GM23338 (cell line): ENCODE data around the gene CCDC50. TPM values are rescaled to one million over a fixed set of nuclear protein-coding genes. Genes with fewer than 3 reads are reported as not detected.

Experiments
- ATAC-seq: fragments of 200-7000 bp; cut with Tn5 transposase; 3 replicates; pipeline ENCODE4 v1.9.1; 2020
- DNase-seq: peaks from one replicate; pipeline ENCODE4 v3.0.0-alpha.2; 2015; ENCODE audit warnings: low spot score
- H2AFZ ChIP-seq: fragments of 200-600 bp; sonication (generic); 2 replicates; pipeline ENCODE4 v1.8.0; 2016; ENCODE audit warnings: antibody characterized with exemption, mild to moderate bottlenecking, moderate library complexity
- H3F3A ChIP-seq: fragments of 200-600 bp; sonication (generic); replicated peaks from 2 replicates; pipeline ENCODE4 v1.8.0; 2017; ENCODE audit warnings: antibody characterized with exemption, mixed run types, low read depth
- H3K27ac ChIP-seq: fragments of 200-600 bp; sonication (generic); 2 replicates; pipeline ENCODE4 v1.6.1; 2016; ENCODE audit warnings: low read depth
- H3K27me3 ChIP-seq: fragments of 200-600 bp; sonication (generic); 2 replicates; pipeline ENCODE4 v1.8.0; 2016; ENCODE audit warnings: mild to moderate bottlenecking, mixed run types, moderate library complexity; ENCODE audit not compliant: insufficient read depth
- H3K36me3 ChIP-seq: fragments of 200-600 bp; sonication (generic); 2 replicates; pipeline ENCODE4 v1.8.0; 2016; ENCODE audit warnings: mild to moderate bottlenecking; ENCODE audit not compliant: insufficient read depth
- H3K4me1 ChIP-seq: fragments of 200-600 bp; sonication (generic); 2 replicates; pipeline ENCODE4 v1.8.0; 2016; ENCODE audit warnings: mild to moderate bottlenecking, moderate library complexity; ENCODE audit not compliant: insufficient read depth
- H3K4me2 ChIP-seq: fragments of 200-600 bp; sonication (generic); 2 replicates; pipeline ENCODE4 v1.7.1; 2017; ENCODE audit warnings: mixed run types
- H3K4me3 ChIP-seq: fragments of 200-600 bp; sonication (generic); 2 replicates; pipeline ENCODE4 v1.6.1; 2016; ENCODE audit warnings: mixed run types
- H3K79me2 ChIP-seq: fragments of 200-600 bp; sonication (generic); replicated peaks from 2 replicates; pipeline ENCODE4 v1.8.0; 2017; ENCODE audit warnings: mild to moderate bottlenecking; ENCODE audit not compliant: insufficient read depth
- H3K9me2 ChIP-seq: fragments of 200-600 bp; sonication (generic); 2 replicates; pipeline ENCODE4 v1.8.0; 2017; ENCODE audit not compliant: insufficient read depth
- H4K20me1 ChIP-seq: fragments of 200-600 bp; sonication (generic); replicated peaks from 2 replicates; pipeline ENCODE4 v1.8.0; 2017; ENCODE audit warnings: mild to moderate bottlenecking; ENCODE audit not compliant: insufficient read depth
- H3K27ac Mint-ChIP-seq: 2 replicates; pipeline ENCODE4 v1.8.0; 2020; ENCODE audit warnings: inconsistent platforms, mild to moderate bottlenecking, moderate library complexity, mixed read lengths
- H3K27me3 Mint-ChIP-seq: 3 replicates; pipeline ENCODE4 v1.8.0; 2022; ENCODE audit warnings: low read depth, mild to moderate bottlenecking, moderate library complexity, mixed read lengths, inconsistent platforms; ENCODE audit not compliant: insufficient read depth, poor library complexity
- H3K36me3 Mint-ChIP-seq: 3 replicates; pipeline ENCODE4 v1.8.0; 2021; ENCODE audit warnings: low read depth, mild to moderate bottlenecking, inconsistent platforms, moderate library complexity, mixed read lengths
- H3K4me1 Mint-ChIP-seq: 3 replicates; pipeline ENCODE4 v1.8.0; 2020; ENCODE audit warnings: mild to moderate bottlenecking, inconsistent platforms, mixed read lengths
- H3K4me3 Mint-ChIP-seq: 3 replicates; pipeline ENCODE4 v1.8.0; 2021; ENCODE audit warnings: moderate library complexity, mild to moderate bottlenecking, inconsistent platforms, mixed read lengths
- H3K9me3 Mint-ChIP-seq: 3 replicates; pipeline ENCODE4 v1.8.0; 2020; ENCODE audit warnings: moderate library complexity, mild to moderate bottlenecking, inconsistent platforms, mixed read lengths
- CREB1 ChIP-seq: fragments of 250-450 bp; sonication (Bioruptor Pico); IDR thresholded peaks from 2 replicates; pipeline ENCODE4 v1.5.0; 2020; ENCODE audit warnings: low read depth, mild to moderate bottlenecking, moderate library complexity
- ETS1 ChIP-seq: IDR thresholded peaks from 2 replicates; pipeline ENCODE4 v1.6.1; 2016; ENCODE audit warnings: antibody characterized with exemption
- EZH2 ChIP-seq: fragments of 200-600 bp; sonication (generic); IDR thresholded peaks from one replicate; pipeline ENCODE4 v1.8.0; 2017; ENCODE audit warnings: antibody characterized with exemption, mild to moderate bottlenecking, low read depth; ENCODE audit not compliant: unreplicated experiment
- EZH2phosphoT487 ChIP-seq: fragments of 200-600 bp; sonication (generic); IDR thresholded peaks from one replicate; pipeline ENCODE4 v1.8.1; 2018; ENCODE audit warnings: antibody characterized with exemption; ENCODE audit not compliant: unreplicated experiment
- JUNB ChIP-seq: IDR thresholded peaks from one replicate; pipeline ENCODE4 v1.6.1; 2016; ENCODE audit warnings: antibody characterized with exemption; ENCODE audit not compliant: unreplicated experiment
- POLR2AphosphoS5 ChIP-seq: IDR thresholded peaks from 2 replicates; pipeline ENCODE4 v1.6.1; 2016; ENCODE audit warnings: antibody characterized with exemption, low read depth
- REST ChIP-seq: IDR thresholded peaks from one replicate; pipeline ENCODE4 v1.6.1; 2018; ENCODE audit warnings: antibody characterized with exemption; ENCODE audit not compliant: unreplicated experiment
- STAT1 ChIP-seq: IDR thresholded peaks from one replicate; pipeline ENCODE4 v1.6.1; 2016; ENCODE audit warnings: antibody characterized with exemption; ENCODE audit not compliant: unreplicated experiment
- ZNF114 ChIP-seq: fragments of 250-450 bp; sonication (Bioruptor Pico); IDR thresholded peaks from 2 replicates; pipeline ENCODE4 v1.5.0; 2020; ENCODE audit warnings: mild to moderate bottlenecking, moderate library complexity
- ZNF331 ChIP-seq: fragments of 250-450 bp; sonication (Bioruptor Pico); IDR thresholded peaks from 2 replicates; pipeline ENCODE4 v1.5.0; 2020; ENCODE audit warnings: low read depth, mild to moderate bottlenecking, moderate library complexity
- polyA plus RNA-seq: library from polyadenylated mRNA; unstranded; fragments of >200 nt; fragmentation: Nextera tagmentation; extraction: Ambion mirVana; gene quantifications from 2 replicates; pipeline ENCODE4 v1.2.1, GENCODE V29; 2016
- total RNA-seq: library from RNA; depleted of rRNA; stranded (reverse); fragments of >200 nt; shearing (Covaris generic); gene quantifications from 2 replicates; pipeline ENCODE4 v1.2.3, GENCODE V29; 2014

The CCDC50 gene
- total and polyA plus RNA-seq, 2 experiments from 2014 or later, result 22.4 to 25.4 TPM

DNA sequence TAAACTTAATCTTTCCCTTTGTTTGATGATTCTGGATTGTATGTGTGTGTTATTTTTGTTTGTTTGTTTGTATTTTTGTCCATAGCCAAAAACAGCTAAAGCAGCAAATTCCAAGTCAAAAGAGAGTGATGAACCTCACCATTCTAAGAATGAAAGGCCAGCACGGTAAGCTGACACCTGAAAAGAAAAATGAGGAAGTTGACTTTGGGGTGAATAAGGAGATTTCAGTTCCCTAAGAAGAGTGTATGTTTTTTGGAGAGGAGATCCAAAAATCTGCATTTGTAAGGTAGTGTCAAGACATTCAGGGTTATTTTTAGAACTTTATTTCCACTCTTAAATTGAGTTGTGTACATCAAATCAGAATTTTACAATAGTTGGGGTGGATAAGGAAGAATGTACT lies 53.5 kb downstream of the CCDC50 start (continued):
- TF ChIP-seq ZNF114 (CRISPR knock-in tag), result no peak
- no peak for TF ChIP-seq REST
- TF ChIP-seq EZH2, result no peak
- no peak for TF ChIP-seq JUNB
- TF ChIP-seq CREB1 (CRISPR knock-in tag), result no peak
- TF ChIP-seq ETS1, result no peak

- Mint-ChIP-seq H3K36me3 (peaks cover 16% of the 10 kb centered on the region; the same call in 2 of the 3 replicates), H3K4me1 (peaks cover 27% of the 10 kb centered on the region), H3K27ac (peak overlapping the region; percentile 50), H3K4me3 (no peak overlapping the region), H3K27me3 (peaks cover 3% of the 10 kb centered on the region), H3K9me3 (no peaks in the 10 kb centered on the region)
- Histone ChIP-seq H3K9me2 (no peaks in the 10 kb centered on the region), H2AFZ (no peak overlapping the region), H4K20me1 (no peaks in the 10 kb centered on the region), H3K4me1 (peaks cover 27% of the 10 kb centered on the region), H3K36me3 (no peaks in the 10 kb centered on the region; the same call in 1 of the 2 replicates), H3F3A (no peaks in the 10 kb centered on the region), H3K4me3 (no peak overlapping the region), H3K79me2 (no peaks in the 10 kb centered on the region), H3K27ac (peak overlapping the region; percentile 4; the same call in 1 of the 2 replicates), H3K4me2 (peak overlapping the region; percentile 46), H3K27me3 (no peaks in the 10 kb centered on the region)
- TF ChIP-seq JUNB (no peak), EZH2 (no peak), ZNF331 (CRISPR knock-in tag) (no peak), POLR2AphosphoS5 (no peak)
- no peak for ATAC-seq
- no peak for DNase-seq
These were observed 53.9 kb downstream of the CCDC50 start for GRCh38 chr3:191383124-191383523.

- no peak overlapping the region for H2AFZ ChIP-seq
- no peaks in the 10 kb centered on the region for H4K20me1 ChIP-seq
- no peaks in the 10 kb centered on the region for H3K9me3 Mint-ChIP-seq
- no peak for ATAC-seq
- H3K4me3 ChIP-seq, result no peak overlapping the region
- no peaks in the 10 kb centered on the region for H3K27me3 ChIP-seq
- H3K4me3 Mint-ChIP-seq, result no peak overlapping the region
- H3F3A ChIP-seq, result no peaks in the 10 kb centered on the region
- H3K27ac ChIP-seq, result no peak overlapping the region
- H3K27me3 Mint-ChIP-seq, result peaks cover 3% of the 10 kb centered on the region
- H3K36me3 Mint-ChIP-seq, result peaks cover 26% of the 10 kb centered on the region; the same call in 2 of the 3 replicates
- H3K9me2 ChIP-seq, result no peaks in the 10 kb centered on the region
- no peak for DNase-seq
- peaks cover 20% of the 10 kb centered on the region for H3K4me1 ChIP-seq
- H3K79me2 ChIP-seq, result no peaks in the 10 kb centered on the region
- no peak overlapping the region for H3K27ac Mint-ChIP-seq
- peaks cover 21% of the 10 kb centered on the region for H3K4me1 Mint-ChIP-seq
- no peak overlapping the region for H3K4me2 ChIP-seq
- no peaks in the 10 kb centered on the region; the same call in 1 of the 2 replicates for H3K36me3 ChIP-seq
- TF ChIP-seq ETS1 (no peak), EZH2 (no peak), ZNF114 (CRISPR knock-in tag) (no peak), CREB1 (CRISPR knock-in tag) (no peak), STAT1 (no peak), REST (no peak), ZNF331 (CRISPR knock-in tag) (no peak), POLR2AphosphoS5 (no peak), EZH2phosphoT487 (no peak)
These were observed 55.9 kb downstream of the CCDC50 start for GRCh38 chr3:191385101-191385500.
